Measurements from ENCODE around the gene EFCAB11. TPM values are rescaled to one million over a fixed set of nuclear protein-coding genes. Genes with fewer than 3 reads are reported as not detected.

Gene EFCAB11
- total RNA-seq, 4 donors from 2014 or later: 0.93 to 9.6 (median 3.1) TPM

DNA sequence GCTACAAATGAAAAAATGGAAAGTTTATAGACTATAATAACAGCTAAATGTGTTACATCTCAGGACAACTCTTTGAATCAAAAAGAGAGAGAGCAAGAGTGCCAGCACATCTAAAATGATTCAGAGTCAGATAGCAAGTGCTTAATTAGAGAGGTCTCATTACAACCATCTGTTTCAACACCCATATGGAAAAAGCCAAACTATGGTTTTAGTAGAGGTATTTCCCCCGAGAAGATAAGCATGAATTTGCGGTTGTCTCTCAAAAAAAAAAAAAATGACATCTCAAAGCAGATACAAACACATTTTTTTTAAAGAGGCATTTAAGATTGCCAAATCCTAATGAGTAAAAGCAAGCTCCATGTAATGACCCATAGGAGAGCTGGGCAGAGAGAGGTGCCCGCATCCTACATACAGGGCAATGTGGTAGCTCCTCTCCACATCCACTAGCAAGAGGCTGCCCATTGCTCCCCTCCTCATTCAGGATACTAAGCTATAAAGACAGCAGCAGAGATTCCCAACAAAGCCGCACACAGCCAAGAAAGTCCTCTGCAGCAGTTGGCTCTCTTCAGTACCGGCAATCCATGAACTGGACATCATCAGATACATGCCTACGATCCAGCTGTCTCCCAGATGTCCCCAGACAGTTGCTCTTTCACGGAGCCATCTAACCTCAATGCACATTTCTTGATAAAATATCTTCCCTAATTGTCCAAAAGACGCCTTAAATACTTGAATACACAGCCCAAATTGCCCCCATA, 100.4 kb downstream of the EFCAB11 start:
- 66 to 74% methylated on average over 8 of the region's 8 CpGs for WGBS, 2 donors (ENCODE audit: low coverage in 1 of 2)
- Histone ChIP-seq H3K27ac (no peak overlapping the region), H3K36me3 (no peaks in the 10 kb centered on the region), H3K4me3 (no peak overlapping the region), H3K27me3 (no peaks in the 10 kb centered on the region), H3K4me1 (no peaks in the 10 kb centered on the region), H3K9me3 (no peaks in the 10 kb centered on the region)
- TF ChIP-seq POLR2A (IDR thresholded peaks at IDR 0.05) (no peak), EP300 (IDR thresholded peaks at IDR 0.05) (no peak), POLR2AphosphoS5 (IDR thresholded peaks at IDR 0.05) (no peak)
- TF ChIP-seq, protein P1, sequence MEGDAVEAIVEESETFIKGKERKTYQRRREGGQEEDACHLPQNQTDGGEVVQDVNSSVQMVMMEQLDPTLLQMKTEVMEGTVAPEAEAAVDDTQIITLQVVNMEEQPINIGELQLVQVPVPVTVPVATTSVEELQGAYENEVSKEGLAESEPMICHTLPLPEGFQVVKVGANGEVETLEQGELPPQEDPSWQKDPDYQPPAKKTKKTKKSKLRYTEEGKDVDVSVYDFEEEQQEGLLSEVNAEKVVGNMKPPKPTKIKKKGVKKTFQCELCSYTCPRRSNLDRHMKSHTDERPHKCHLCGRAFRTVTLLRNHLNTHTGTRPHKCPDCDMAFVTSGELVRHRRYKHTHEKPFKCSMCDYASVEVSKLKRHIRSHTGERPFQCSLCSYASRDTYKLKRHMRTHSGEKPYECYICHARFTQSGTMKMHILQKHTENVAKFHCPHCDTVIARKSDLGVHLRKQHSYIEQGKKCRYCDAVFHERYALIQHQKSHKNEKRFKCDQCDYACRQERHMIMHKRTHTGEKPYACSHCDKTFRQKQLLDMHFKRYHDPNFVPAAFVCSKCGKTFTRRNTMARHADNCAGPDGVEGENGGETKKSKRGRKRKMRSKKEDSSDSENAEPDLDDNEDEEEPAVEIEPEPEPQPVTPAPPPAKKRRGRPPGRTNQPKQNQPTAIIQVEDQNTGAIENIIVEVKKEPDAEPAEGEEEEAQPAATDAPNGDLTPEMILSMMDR (IDR thresholded peaks at IDR 0.05): no peak
- no peak for ATAC-seq

DNA sequence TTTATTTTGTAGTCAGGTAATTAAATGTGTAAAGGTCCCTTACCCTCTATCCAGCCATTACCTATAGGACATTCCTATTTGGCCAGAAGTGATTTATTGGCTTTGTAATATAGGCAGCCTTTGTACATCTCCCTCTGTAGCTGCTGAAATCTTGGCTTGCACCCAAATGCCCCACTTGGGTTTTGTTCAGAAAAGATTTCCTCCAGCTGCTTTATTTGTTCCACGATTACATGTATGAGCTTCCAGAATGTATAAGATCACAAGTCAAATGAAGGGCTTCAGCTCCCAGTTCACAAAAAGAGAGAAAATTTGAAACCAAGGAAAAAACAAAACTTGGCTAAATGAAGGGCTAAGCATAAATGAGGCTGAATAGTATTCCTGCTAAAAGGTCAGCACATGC, 103.4 kb downstream of the EFCAB11 start:
- no peak for ATAC-seq
- H3K27me3 ChIP-seq: no peaks in the 10 kb centered on the region
- TF ChIP-seq EP300 (IDR thresholded peaks at IDR 0.05): no peak

DNA sequence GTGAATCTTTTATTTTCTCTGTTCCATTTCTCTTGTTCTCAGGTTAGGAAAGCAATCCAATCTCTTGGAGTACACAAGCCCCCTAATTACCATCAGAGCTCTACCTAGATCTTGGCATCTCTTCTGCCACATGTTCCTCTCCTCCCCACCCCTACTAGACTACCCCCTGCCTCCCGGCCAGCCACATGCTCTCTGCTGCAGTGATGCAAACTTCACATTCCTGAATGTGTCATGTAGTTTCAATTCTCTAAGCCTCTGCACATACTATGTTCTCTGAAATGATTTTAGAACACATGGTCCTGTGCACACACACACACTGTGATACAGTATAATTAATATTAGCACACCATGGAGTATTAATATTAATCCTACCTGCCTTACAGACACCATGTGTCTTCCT, 104.6 kb downstream of the EFCAB11 start:
- 59 to 86% methylated on average over 1 of the region's 1 CpG for WGBS, 2 donors (ENCODE audit: low coverage in 1 of 2)
- Histone ChIP-seq H3K27me3 (no peaks in the 10 kb centered on the region), H3K36me3 (no peaks in the 10 kb centered on the region), H3K4me3 (no peak overlapping the region), H3K9me3 (no peaks in the 10 kb centered on the region), H3K4me1 (no peaks in the 10 kb centered on the region), H3K27ac (no peak overlapping the region)
- no peak for ATAC-seq
- TF ChIP-seq, protein P1 (IDR thresholded peaks at IDR 0.05): no peak
- TF ChIP-seq POLR2A (IDR thresholded peaks at IDR 0.05) (no peak), POLR2AphosphoS5 (IDR thresholded peaks at IDR 0.05) (no peak), EP300 (IDR thresholded peaks at IDR 0.05) (no peak)

More for the DNA sequence above, 103.4 kb downstream of the EFCAB11 start:
- Histone ChIP-seq H3K4me3 (no peak overlapping the region), H3K36me3 (no peaks in the 10 kb centered on the region), H3K27ac (no peak overlapping the region), H3K9me3 (no peaks in the 10 kb centered on the region), H3K4me1 (no peaks in the 10 kb centered on the region)
- 50 to 83% methylated on average over 1 of the region's 1 CpG for WGBS, 2 donors (ENCODE audit: low coverage in 1 of 2)

- TF ChIP-seq, protein P1 (IDR thresholded peaks at IDR 0.05): peak in 2 of 4 experiments; percentile 42 to 44
- TF ChIP-seq EP300 (IDR thresholded peaks at IDR 0.05): no peak
- Histone ChIP-seq H3K4me3 (no peak overlapping the region), H3K9me3 (no peaks in the 10 kb centered on the region), H3K27ac (no peak overlapping the region), H3K36me3 (no peaks in the 10 kb centered on the region), H3K27me3 (no peaks in the 10 kb centered on the region), H3K4me1 (no peaks in the 10 kb centered on the region)
- no peak for ATAC-seq
- 50 to 61% methylated on average over 1 to 2 of the region's 2 CpGs for WGBS, 2 donors (ENCODE audit: low coverage in 1 of 2)
These were observed 106.4 kb downstream of the EFCAB11 start for GRCh38 chr14:89848165-89848564.

- H3K4me3 ChIP-seq: no peak overlapping the region
These were observed 109.2 kb downstream of the EFCAB11 start for GRCh38 chr14:89845346-89845745.

More at GRCh38 chr14:89845346-89845745, 109.2 kb downstream of the EFCAB11 start:
- peak overlapping the region in 1 of 4 donors; percentile 16 for H3K27ac ChIP-seq
- H3K36me3 ChIP-seq: no peaks in the 10 kb centered on the region
- TF ChIP-seq POLR2A (IDR thresholded peaks at IDR 0.05): no peak
- TF ChIP-seq, protein P1 (IDR thresholded peaks at IDR 0.05): no peak
- no peak for TF ChIP-seq EP300 (IDR thresholded peaks at IDR 0.05)
- TF ChIP-seq POLR2AphosphoS5 (IDR thresholded peaks at IDR 0.05): no peak
- 51 to 69% methylated on average over 5 of the region's 5 CpGs for WGBS, 2 donors (ENCODE audit: low coverage in 1 of 2)
- H3K9me3 ChIP-seq: no peaks in the 10 kb centered on the region
- ATAC-seq: no peak
- no peaks in the 10 kb centered on the region for H3K27me3 ChIP-seq
- H3K4me1 ChIP-seq: no peaks in the 10 kb centered on the region

Data from gastroesophageal sphincter (tissue), 4 donors.